Body of pancreas (tissue), 4 donors: ENCODE measurements around the gene PYGM.

Source experiments
- CTCF ChIP-seq, 7 experiments: fragments of 450-650 bp in 4 of 7; fragments of 200-600 bp in 3 of 7; sonication (generic) in 3 of 7; IDR thresholded peaks; one replicate each; pipeline ENCODE4 v1.5.1; 2016 to 2019; ENCODE audit warnings: antibody characterized with exemption in 7 of 7
- POLR2A ChIP-seq, 3 donors: fragments of 450-650 bp; IDR thresholded peaks; one replicate each; pipeline ENCODE4 v1.6.1; 2016; ENCODE audit warnings: antibody characterized with exemption in 3 of 3, mild to moderate bottlenecking in 2 of 3

- no peak for TF ChIP-seq CTCF (IDR thresholded peaks at IDR 0.05)
- no peak for TF ChIP-seq POLR2A (IDR thresholded peaks at IDR 0.05)
Measured at GRCh38 chr11:64759722-64760719, at the start of gene PYGM.
